Nephron (organoid): ENCODE data around the gene PTCD2.

Source experiments
- H3K27ac Mint-ChIP-seq, 3 experiments: 2 replicates each; pipeline ENCODE4 v1.8.0; 2020; ENCODE audit warnings: mixed read lengths in 3 of 3, mild to moderate bottlenecking in 2 of 3, moderate library complexity in 1 of 3
- H3K27me3 Mint-ChIP-seq: 2 replicates; pipeline ENCODE4 v1.8.0; 2021; ENCODE audit warnings: low read depth, mild to moderate bottlenecking, moderate library complexity, mixed read lengths
- H3K36me3 Mint-ChIP-seq: 2 replicates; pipeline ENCODE4 v1.8.0; 2020; ENCODE audit warnings: low read depth, mixed read lengths
- H3K4me1 Mint-ChIP-seq: 2 replicates; pipeline ENCODE4 v1.8.0; 2020; ENCODE audit warnings: mixed read lengths
- H3K4me3 Mint-ChIP-seq, 3 experiments: 2 replicates each; pipeline ENCODE4 v1.8.0; 2020; ENCODE audit warnings: mild to moderate bottlenecking in 3 of 3, mixed read lengths in 3 of 3, moderate library complexity in 2 of 3
- H3K9me3 Mint-ChIP-seq: 2 replicates; pipeline ENCODE4 v1.8.0; 2020; ENCODE audit warnings: mixed read lengths
- TF ChIP-seq, protein P1 (sequence below), 3 experiments: fragments of 200-600 bp; sonication (generic); IDR thresholded peaks; one replicate each; pipeline ENCODE4 v1.5.0; 2021; ENCODE audit warnings: antibody characterized with exemption in 3 of 3; ENCODE audit not compliant: unreplicated experiment in 3 of 3

The PTCD2 gene

DNA sequence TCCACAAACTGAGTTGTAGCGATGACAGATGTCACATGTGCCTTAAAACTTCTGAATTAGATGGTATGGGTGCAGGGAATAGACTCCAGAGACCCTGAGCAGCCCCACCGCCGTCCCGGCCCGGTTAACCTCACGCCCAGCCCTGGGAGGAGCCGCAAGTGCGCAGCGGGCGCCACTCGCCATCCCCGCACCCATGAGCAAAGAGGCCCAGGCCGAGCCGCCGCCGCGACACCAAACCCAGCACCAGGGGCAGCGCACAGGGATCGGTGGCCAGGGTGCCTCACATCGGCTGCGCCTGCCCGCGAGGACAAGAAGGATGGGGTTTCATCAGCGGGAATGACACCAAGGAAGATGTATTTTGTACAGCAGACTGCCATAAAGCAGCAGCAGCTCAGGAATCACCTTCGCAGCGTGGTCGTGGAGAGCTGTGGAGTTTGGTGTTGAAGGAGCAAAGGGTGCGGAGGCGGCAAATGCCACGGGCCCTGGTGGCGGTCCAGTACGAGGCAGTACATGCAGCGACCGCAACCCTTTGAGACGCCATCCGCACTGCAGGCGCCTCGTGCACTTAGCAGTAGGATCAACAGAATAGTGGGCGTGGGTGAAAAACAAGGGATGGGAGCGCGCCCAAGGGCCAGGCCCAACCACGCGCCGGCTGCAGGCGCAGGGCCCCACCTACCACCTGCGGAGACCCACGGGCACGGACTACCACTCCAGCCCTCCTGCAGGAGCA, 97.3 kb downstream of the PTCD2 start:
- no peak overlapping the region for H3K27ac Mint-ChIP-seq
- no peaks in the 10 kb centered on the region for H3K4me1 Mint-ChIP-seq
- no peaks in the 10 kb centered on the region for H3K36me3 Mint-ChIP-seq
- TF ChIP-seq, protein P1, sequence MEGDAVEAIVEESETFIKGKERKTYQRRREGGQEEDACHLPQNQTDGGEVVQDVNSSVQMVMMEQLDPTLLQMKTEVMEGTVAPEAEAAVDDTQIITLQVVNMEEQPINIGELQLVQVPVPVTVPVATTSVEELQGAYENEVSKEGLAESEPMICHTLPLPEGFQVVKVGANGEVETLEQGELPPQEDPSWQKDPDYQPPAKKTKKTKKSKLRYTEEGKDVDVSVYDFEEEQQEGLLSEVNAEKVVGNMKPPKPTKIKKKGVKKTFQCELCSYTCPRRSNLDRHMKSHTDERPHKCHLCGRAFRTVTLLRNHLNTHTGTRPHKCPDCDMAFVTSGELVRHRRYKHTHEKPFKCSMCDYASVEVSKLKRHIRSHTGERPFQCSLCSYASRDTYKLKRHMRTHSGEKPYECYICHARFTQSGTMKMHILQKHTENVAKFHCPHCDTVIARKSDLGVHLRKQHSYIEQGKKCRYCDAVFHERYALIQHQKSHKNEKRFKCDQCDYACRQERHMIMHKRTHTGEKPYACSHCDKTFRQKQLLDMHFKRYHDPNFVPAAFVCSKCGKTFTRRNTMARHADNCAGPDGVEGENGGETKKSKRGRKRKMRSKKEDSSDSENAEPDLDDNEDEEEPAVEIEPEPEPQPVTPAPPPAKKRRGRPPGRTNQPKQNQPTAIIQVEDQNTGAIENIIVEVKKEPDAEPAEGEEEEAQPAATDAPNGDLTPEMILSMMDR (IDR thresholded peaks at IDR 0.05; ENCODE audit: unreplicated experiment in 3 of 3) = no peak
- no peaks in the 10 kb centered on the region for H3K27me3 Mint-ChIP-seq
- no peak overlapping the region for H3K4me3 Mint-ChIP-seq
- peaks cover 8% of the 10 kb centered on the region for H3K9me3 Mint-ChIP-seq
